ELR (cell line): ENCODE measurements around the gene STRIP2.
"Not testable (repeated sequence)": the region's sequence is repeated elsewhere in the genome, so short reads cannot be mapped to it uniquely, and the experiment has no call there.

Experiments
- DNase-seq: peaks from one replicate; pipeline ENCODE4 v3.0.0-alpha.2; 2015; ENCODE audit warnings: low read depth

The STRIP2 gene

GRCh38 chr7:129433847-129434674 is at the start of gene STRIP2:
Gene STRIP2 (plus strand): TSS chr7:129434432. CDS start chr7:129434473, 41 bp downstream.
- peak; percentile 90 for DNase-seq

- peak; percentile 8 for DNase-seq
Measured at GRCh38 chr7:129385116-129385515, 49.1 kb upstream of the STRIP2 start.

GRCh38 chr7:129385598-129385997 is 48.6 kb upstream of the STRIP2 start:
- DNase-seq: no peak

GRCh38 chr7:129386506-129386905 is 47.7 kb upstream of the STRIP2 start:
- no peak for DNase-seq

- no peak for DNase-seq
Measured at GRCh38 chr7:129387537-129387936, 46.7 kb upstream of the STRIP2 start.

GRCh38 chr7:129388333-129389098 is 45.7 kb upstream of the STRIP2 start:
- DNase-seq: no peak

GRCh38 chr7:129389829-129390228 is 44.4 kb upstream of the STRIP2 start:
- no peak for DNase-seq

- DNase-seq: no peak
Measured at GRCh38 chr7:129390314-129390713, 43.9 kb upstream of the STRIP2 start.

GRCh38 chr7:129391546-129392171 is 42.6 kb upstream of the STRIP2 start:
- no peak for DNase-seq

GRCh38 chr7:129393255-129393654 is 41.0 kb upstream of the STRIP2 start:
- DNase-seq: no peak

- DNase-seq: no peak
Measured at GRCh38 chr7:129394101-129394500, 40.1 kb upstream of the STRIP2 start.

GRCh38 chr7:129394982-129395914 is 39.0 kb upstream of the STRIP2 start:
- no peak for DNase-seq

- DNase-seq: peak; percentile 48
Measured at GRCh38 chr7:129401228-129401966, 32.8 kb upstream of the STRIP2 start.

- DNase-seq: peak; percentile 19
Measured at GRCh38 chr7:129401967-129402860, 32.0 kb upstream of the STRIP2 start.

GRCh38 chr7:129405527-129405926 is 28.7 kb upstream of the STRIP2 start:
- DNase-seq: no peak

GRCh38 chr7:129410238-129410637 is 24.0 kb upstream of the STRIP2 start:
- not testable (repeated sequence) for DNase-seq

- peak; percentile 13 for DNase-seq
Measured at GRCh38 chr7:129412501-129412900, 21.7 kb upstream of the STRIP2 start.

GRCh38 chr7:129417073-129417472 is 17.2 kb upstream of the STRIP2 start:
- DNase-seq: no peak

GRCh38 chr7:129421717-129422250 is 12.4 kb upstream of the STRIP2 start:
- no peak for DNase-seq

GRCh38 chr7:129422727-129423126 is 11.5 kb upstream of the STRIP2 start:
- no peak for DNase-seq
